NCI-H128 (cell line): ENCODE measurements around the gene DPP6.

Experiments used
- DNase-seq: peaks from one replicate; lab custom pipeline; 2025; ENCODE audit not compliant: unreplicated experiment; lab: John Stamatoyannopoulos, UW

The DPP6 gene

GRCh38 chr7:154332811-154333580 is 280.8 kb downstream of the DPP6 start:
- no peak for DNase-seq

- DNase-seq, result no peak
Measured at GRCh38 chr7:154336295-154336694, 284.1 kb downstream of the DPP6 start.

GRCh38 chr7:154338701-154339506 is 286.7 kb downstream of the DPP6 start:
- no peak for DNase-seq

GRCh38 chr7:154342971-154343633 is 290.9 kb downstream of the DPP6 start:
- no peak for DNase-seq

- no peak for DNase-seq
Measured at GRCh38 chr7:154343778-154344412, 291.7 kb downstream of the DPP6 start.

- no peak for DNase-seq
Measured at GRCh38 chr7:154345093-154345492, 292.9 kb downstream of the DPP6 start.

- DNase-seq, result no peak
Measured at GRCh38 chr7:154347700-154348266, 295.6 kb downstream of the DPP6 start.

- no peak for DNase-seq
Measured at GRCh38 chr7:154350892-154351291, 298.7 kb downstream of the DPP6 start.

GRCh38 chr7:154353355-154353767 is 301.2 kb downstream of the DPP6 start:
- no peak for DNase-seq

GRCh38 chr7:154364170-154364569 is 312.0 kb downstream of the DPP6 start:
- no peak for DNase-seq

GRCh38 chr7:154371424-154371823 is 319.2 kb downstream of the DPP6 start:
- no peak for DNase-seq

GRCh38 chr7:154372011-154372601 is 319.9 kb downstream of the DPP6 start:
- no peak for DNase-seq

- no peak for DNase-seq
Measured at GRCh38 chr7:154373956-154374355, 321.8 kb downstream of the DPP6 start.

- no peak for DNase-seq
Measured at GRCh38 chr7:154375956-154376355, 323.8 kb downstream of the DPP6 start.

GRCh38 chr7:154380771-154381170 is 328.6 kb downstream of the DPP6 start:
- no peak for DNase-seq

- no peak for DNase-seq
Measured at GRCh38 chr7:154383045-154383444, 330.8 kb downstream of the DPP6 start.

- DNase-seq, result no peak
Measured at GRCh38 chr7:154385214-154385613, 333.0 kb downstream of the DPP6 start.

GRCh38 chr7:154387252-154387651 is 335.1 kb downstream of the DPP6 start:
- DNase-seq, result no peak

GRCh38 chr7:154388412-154388811 is 336.2 kb downstream of the DPP6 start:
- no peak for DNase-seq

- no peak for DNase-seq
Measured at GRCh38 chr7:154388999-154389398, 336.8 kb downstream of the DPP6 start.

GRCh38 chr7:154390961-154391360 is 338.8 kb downstream of the DPP6 start:
- DNase-seq, result no peak
